ENCODE measurements around the gene FRMD7.
"Not testable (repeated sequence)": the region's sequence is repeated elsewhere in the genome, so short reads cannot be mapped to it uniquely, and the experiment has no call there.

Gene FRMD7

DNA sequence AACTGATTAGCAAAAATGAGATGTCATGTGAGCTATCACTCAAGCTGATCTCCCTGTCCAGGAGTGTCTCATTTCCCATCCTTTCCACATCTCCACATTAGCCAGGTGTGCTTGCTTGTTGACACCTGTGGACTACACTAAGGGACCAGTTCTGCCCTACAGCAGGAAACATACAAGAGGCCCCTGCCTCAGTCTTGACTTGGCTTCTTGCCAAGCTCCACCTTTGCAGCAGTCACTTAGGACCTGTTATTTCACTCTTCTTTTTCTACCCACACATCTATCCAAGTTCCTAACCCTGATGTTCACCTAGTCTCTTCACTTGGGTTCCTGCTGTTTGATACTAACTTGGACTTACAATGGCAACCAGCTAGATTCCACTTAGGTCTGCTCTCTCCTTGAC is 13.2 kb downstream of the FRMD7 start:
- H3K27ac ChIP-seq, result no peak overlapping the region
- DNase-seq, result no peak
- no peak overlapping the region for H3K4me3 ChIP-seq (ENCODE audit: low read depth, low read length)
- TF ChIP-seq, protein P1, sequence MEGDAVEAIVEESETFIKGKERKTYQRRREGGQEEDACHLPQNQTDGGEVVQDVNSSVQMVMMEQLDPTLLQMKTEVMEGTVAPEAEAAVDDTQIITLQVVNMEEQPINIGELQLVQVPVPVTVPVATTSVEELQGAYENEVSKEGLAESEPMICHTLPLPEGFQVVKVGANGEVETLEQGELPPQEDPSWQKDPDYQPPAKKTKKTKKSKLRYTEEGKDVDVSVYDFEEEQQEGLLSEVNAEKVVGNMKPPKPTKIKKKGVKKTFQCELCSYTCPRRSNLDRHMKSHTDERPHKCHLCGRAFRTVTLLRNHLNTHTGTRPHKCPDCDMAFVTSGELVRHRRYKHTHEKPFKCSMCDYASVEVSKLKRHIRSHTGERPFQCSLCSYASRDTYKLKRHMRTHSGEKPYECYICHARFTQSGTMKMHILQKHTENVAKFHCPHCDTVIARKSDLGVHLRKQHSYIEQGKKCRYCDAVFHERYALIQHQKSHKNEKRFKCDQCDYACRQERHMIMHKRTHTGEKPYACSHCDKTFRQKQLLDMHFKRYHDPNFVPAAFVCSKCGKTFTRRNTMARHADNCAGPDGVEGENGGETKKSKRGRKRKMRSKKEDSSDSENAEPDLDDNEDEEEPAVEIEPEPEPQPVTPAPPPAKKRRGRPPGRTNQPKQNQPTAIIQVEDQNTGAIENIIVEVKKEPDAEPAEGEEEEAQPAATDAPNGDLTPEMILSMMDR (IDR thresholded peaks at IDR 0.05; ENCODE audit: low read depth, low read length), result no peak
- no peaks in the 10 kb centered on the region for H3K36me3 ChIP-seq
- peaks cover 4% of the 10 kb centered on the region for H3K27me3 ChIP-seq (ENCODE audit: insufficient read depth, low read depth, severe bottlenecking)
- no peaks in the 10 kb centered on the region for H3K9me3 ChIP-seq (ENCODE audit: severe bottlenecking)

GRCh38 chrX:132107291-132107690 is 20.5 kb downstream of the FRMD7 start:
- DNase-seq, result no peak
- Histone ChIP-seq H3K9me3 (ENCODE audit: severe bottlenecking) (no peaks in the 10 kb centered on the region), H3K27ac (no peak overlapping the region), H3K36me3 (no peaks in the 10 kb centered on the region), H3K27me3 (ENCODE audit: insufficient read depth, low read depth, severe bottlenecking) (peaks cover 14% of the 10 kb centered on the region), H3K4me3 (ENCODE audit: low read depth, low read length) (no peak overlapping the region)
- TF ChIP-seq, protein P1 (IDR thresholded peaks at IDR 0.05; ENCODE audit: low read depth, low read length), result no peak

DNA sequence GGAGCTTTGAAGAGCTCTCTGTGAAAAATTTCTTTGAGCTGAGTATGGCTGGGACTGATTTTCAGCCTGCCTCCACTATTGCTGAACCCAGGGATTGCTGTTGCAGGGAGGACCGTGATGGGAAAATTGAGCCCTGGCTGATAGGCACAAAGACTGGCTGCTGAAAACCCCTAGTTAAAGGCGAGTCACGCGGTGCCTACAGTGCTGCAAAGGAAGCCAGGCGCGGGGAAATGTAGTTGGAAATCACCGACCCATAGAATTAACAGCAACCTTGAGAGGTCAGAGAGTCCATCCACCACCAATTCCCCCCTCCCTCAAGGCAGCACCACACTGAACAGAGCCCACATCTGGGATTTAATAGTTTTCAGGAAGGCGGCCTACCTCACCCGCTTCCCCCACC is 26.0 kb downstream of the FRMD7 start:
- Histone ChIP-seq H3K9me3 (ENCODE audit: severe bottlenecking) (no peaks in the 10 kb centered on the region), H3K27me3 (ENCODE audit: insufficient read depth, low read depth, severe bottlenecking) (peaks cover 38% of the 10 kb centered on the region), H3K4me3 (ENCODE audit: low read depth, low read length) (no peak overlapping the region), H3K27ac (no peak overlapping the region), H3K36me3 (no peaks in the 10 kb centered on the region)
- TF ChIP-seq, protein P1 (IDR thresholded peaks at IDR 0.05; ENCODE audit: low read depth, low read length), result no peak
- DNase-seq, result no peak

GRCh38 chrX:132101206-132101605 is 26.6 kb downstream of the FRMD7 start:
- Histone ChIP-seq H3K36me3 (no peaks in the 10 kb centered on the region), H3K27me3 (ENCODE audit: insufficient read depth, low read depth, severe bottlenecking) (peaks cover 38% of the 10 kb centered on the region), H3K9me3 (ENCODE audit: severe bottlenecking) (no peaks in the 10 kb centered on the region), H3K4me3 (ENCODE audit: low read depth, low read length) (no peak overlapping the region), H3K27ac (no peak overlapping the region)
- TF ChIP-seq, protein P1 (IDR thresholded peaks at IDR 0.05; ENCODE audit: low read depth, low read length), result no peak
- no peak for DNase-seq

DNA sequence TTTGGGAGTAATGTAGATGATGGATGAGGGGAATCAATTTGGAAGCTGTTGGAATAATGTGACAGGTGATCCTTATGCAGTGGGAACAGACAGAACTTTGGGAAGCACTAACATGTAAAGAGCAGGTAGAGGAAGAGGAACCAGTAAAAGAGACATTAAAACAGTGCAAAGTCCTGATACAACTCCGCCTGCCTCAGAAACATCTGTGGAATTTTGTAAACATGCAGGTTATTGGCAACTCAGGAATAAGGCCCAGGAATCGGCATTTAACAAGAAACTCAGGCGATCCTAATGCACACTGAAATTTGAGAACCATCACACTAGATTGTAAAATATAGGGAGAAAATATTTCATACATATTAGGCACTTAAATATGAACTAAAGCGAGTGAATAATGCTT is 29.1 kb downstream of the FRMD7 start:
- H3K36me3 ChIP-seq; H3K27ac ChIP-seq; H3K9me3 ChIP-seq (ENCODE audit: severe bottlenecking); H3K4me3 ChIP-seq (ENCODE audit: low read depth, low read length); DNase-seq: not testable (repeated sequence)
- H3K27me3 ChIP-seq (ENCODE audit: insufficient read depth, low read depth, severe bottlenecking), result peaks cover 38% of the 10 kb centered on the region

GRCh38 chrX:132094164-132094563 is 33.7 kb downstream of the FRMD7 start:
- peaks cover 24% of the 10 kb centered on the region for H3K27me3 ChIP-seq (ENCODE audit: insufficient read depth, low read depth, severe bottlenecking)
- no peak for DNase-seq
- H3K36me3 ChIP-seq, result no peaks in the 10 kb centered on the region
- no peaks in the 10 kb centered on the region for H3K9me3 ChIP-seq (ENCODE audit: severe bottlenecking)
- H3K4me3 ChIP-seq (ENCODE audit: low read depth, low read length), result no peak overlapping the region
- TF ChIP-seq, protein P1 (IDR thresholded peaks at IDR 0.05; ENCODE audit: low read depth, low read length), result no peak
- no peak overlapping the region for H3K27ac ChIP-seq

Data from WERI-Rb-1 (cell line).